HEK293 (cell line): ENCODE results near the gene CDK14.

ENCODE experiments used
- CTCF ChIA-PET: fragments of 350-600 bp; formaldehyde crosslinking; extraction: SDS; loops from one replicate; lab custom pipeline; 2021; ENCODE audit warnings: antibody characterized with exemption; lab: Yijun Ruan, JAX
- POLR2A ChIA-PET: fragments of 300-600 bp; formaldehyde crosslinking; extraction: SDS; loops from one replicate; lab custom pipeline; 2020; ENCODE audit warnings: antibody characterized with exemption, inconsistent platforms; lab: Yijun Ruan, JAX
- H3K27ac ChIP-seq: fragments of 200-500 bp; sonication (Bioruptor generic); 2 replicates; pipeline ENCODE4 v1.5.1; 2014; ENCODE audit warnings: low read depth, low read length, control low read depth, inconsistent platforms; ENCODE audit errors: extremely low read depth
- H3K36me3 ChIP-seq, 2 experiments: fragments of 200-500 bp in 1 of 2; sonication (Bioruptor generic) in 1 of 2; 1 replicate in 1 of 2; 2 replicates in 1 of 2; pipeline ENCODE4 v1.5.1; 2014 to 2017; ENCODE audit warnings: inconsistent platforms in 2 of 2, low read length in 2 of 2; ENCODE audit not compliant: control insufficient read depth in 2 of 2, insufficient read depth in 1 of 2
- H3K4me1 ChIP-seq: fragments of 200-500 bp; sonication (Bioruptor generic); 2 replicates; pipeline ENCODE4 v1.5.1; 2014; ENCODE audit warnings: mild to moderate bottlenecking, low read length, inconsistent platforms; ENCODE audit not compliant: control insufficient read depth, insufficient read depth
- H3K4me3 ChIP-seq: 2 replicates; pipeline ENCODE4 v1.5.1; 2011; ENCODE audit warnings: low read depth, mild to moderate bottlenecking, control low read depth, low read length, moderate library complexity
- H3K9me3 ChIP-seq: fragments of 200-500 bp; sonication (Bioruptor generic); 2 replicates; pipeline ENCODE4 v1.5.1; 2014; ENCODE audit warnings: low read depth, low read length, inconsistent platforms; ENCODE audit not compliant: control insufficient read depth, insufficient read depth
- MEIS1 ChIP-seq: sonication (generic); formaldehyde crosslinking; IDR thresholded peaks from 2 replicates; pipeline ENCODE4 v1.8.1; 2022; ENCODE audit warnings: missing genetic modification reagents, mild to moderate bottlenecking, borderline replicate concordance
- PRDM4 ChIP-seq: fragments of 450-650 bp; formaldehyde crosslinking; IDR thresholded peaks from 2 replicates; pipeline ENCODE4 v1.5.1; 2017; ENCODE audit warnings: missing biosample characterization, missing genetic modification characterization
- SCRT1 ChIP-seq: fragments of 450-650 bp; formaldehyde crosslinking; IDR thresholded peaks from 2 replicates; pipeline ENCODE4 v1.5.1; 2016; ENCODE audit warnings: missing biosample characterization, missing genetic modification characterization, borderline replicate concordance
- SP2 ChIP-seq: fragments of 450-650 bp; formaldehyde crosslinking; IDR thresholded peaks from 2 replicates; pipeline ENCODE4 v1.5.1; 2016; ENCODE audit warnings: missing biosample characterization, missing genetic modification characterization
- SP7 ChIP-seq: fragments of 450-650 bp; formaldehyde crosslinking; IDR thresholded peaks from 2 replicates; pipeline ENCODE4 v1.5.1; 2016; ENCODE audit warnings: missing biosample characterization, missing genetic modification characterization
- WT1 ChIP-seq: fragments of 450-650 bp; formaldehyde crosslinking; IDR thresholded peaks from 2 replicates; pipeline ENCODE4 v1.5.1; 2016; ENCODE audit warnings: missing biosample characterization, missing genetic modification characterization
- ZBTB21 ChIP-seq: fragments of 450-650 bp; formaldehyde crosslinking; IDR thresholded peaks from 2 replicates; pipeline ENCODE4 v1.5.1; 2017; ENCODE audit warnings: missing biosample characterization, missing genetic modification characterization
- ZNF140 ChIP-seq: fragments of 450-650 bp; formaldehyde crosslinking; IDR thresholded peaks from 2 replicates; pipeline ENCODE4 v1.5.1; 2016; ENCODE audit warnings: missing biosample characterization, missing genetic modification characterization
- ZNF155 ChIP-seq: fragments of 450-650 bp; formaldehyde crosslinking; IDR thresholded peaks from 2 replicates; pipeline ENCODE4 v1.5.1; 2016; ENCODE audit warnings: missing biosample characterization, missing genetic modification characterization
- ZNF214 ChIP-seq: fragments of 450-650 bp; formaldehyde crosslinking; IDR thresholded peaks from 2 replicates; pipeline ENCODE4 v1.5.1; 2017; ENCODE audit warnings: missing biosample characterization, mild to moderate bottlenecking, missing genetic modification characterization, borderline replicate concordance
- ZNF266 ChIP-seq: fragments of 450-650 bp; formaldehyde crosslinking; IDR thresholded peaks from 2 replicates; pipeline ENCODE4 v1.5.1; 2016; ENCODE audit warnings: missing biosample characterization, missing genetic modification characterization, low read depth
- ZNF335 ChIP-seq: fragments of 450-650 bp; formaldehyde crosslinking; conservative IDR thresholded peaks from 2 replicates; pipeline ENCODE4 v1.5.1; 2016; ENCODE audit warnings: missing biosample characterization, missing genetic modification characterization
- ZNF341 ChIP-seq: fragments of 450-650 bp; formaldehyde crosslinking; IDR thresholded peaks from 2 replicates; pipeline ENCODE4; 2016; ENCODE audit warnings: low read depth, missing biosample characterization, missing genetic modification characterization
- ZNF37A ChIP-seq: fragments of 450-650 bp; IDR thresholded peaks from 2 replicates; pipeline ENCODE4 v1.5.1; 2018; ENCODE audit warnings: missing biosample characterization, missing genetic modification characterization
- ZNF416 ChIP-seq: fragments of 450-650 bp; formaldehyde crosslinking; IDR thresholded peaks from 2 replicates; pipeline ENCODE4 v1.5.1; 2016; ENCODE audit warnings: missing biosample characterization, missing genetic modification characterization
- ZNF426 ChIP-seq: fragments of 450-650 bp; formaldehyde crosslinking; IDR thresholded peaks from 2 replicates; pipeline ENCODE4 v1.5.1; 2017; ENCODE audit warnings: missing biosample characterization, missing genetic modification characterization, mild to moderate bottlenecking, inconsistent platforms, moderate library complexity
- ZNF548 ChIP-seq: fragments of 450-650 bp; formaldehyde crosslinking; IDR thresholded peaks from 2 replicates; pipeline ENCODE4 v1.5.1; 2016; ENCODE audit warnings: missing biosample characterization, missing genetic modification characterization
- ZNF645 ChIP-seq: fragments of 450-650 bp; formaldehyde crosslinking; IDR thresholded peaks from 2 replicates; pipeline ENCODE4; 2016; ENCODE audit warnings: missing biosample characterization, missing genetic modification characterization
- ZNF670 ChIP-seq: fragments of 450-650 bp; formaldehyde crosslinking; IDR thresholded peaks from 2 replicates; pipeline ENCODE4 v1.5.1; 2016; ENCODE audit warnings: missing biosample characterization, missing genetic modification characterization, low read depth
- ZNF677 ChIP-seq: fragments of 450-650 bp; IDR thresholded peaks from 2 replicates; pipeline ENCODE4 v1.5.0; 2018; ENCODE audit warnings: missing biosample characterization, mild to moderate bottlenecking, missing genetic modification characterization, moderate library complexity
- ZNF785 ChIP-seq: fragments of 450-650 bp; formaldehyde crosslinking; IDR thresholded peaks from 2 replicates; pipeline ENCODE4 v1.5.1; 2016; ENCODE audit warnings: missing biosample characterization, missing genetic modification characterization
- ZSCAN16 ChIP-seq: fragments of 450-650 bp; formaldehyde crosslinking; IDR thresholded peaks from 2 replicates; pipeline ENCODE4 v1.5.1; 2016; ENCODE audit warnings: missing biosample characterization, missing genetic modification characterization
- TF ChIP-seq, protein P1 (sequence below): fragments of 450-650 bp; formaldehyde crosslinking; IDR thresholded peaks from 2 replicates; pipeline ENCODE4 v1.5.1; 2016; ENCODE audit warnings: missing biosample characterization, missing genetic modification characterization, borderline replicate concordance
- TF ChIP-seq, protein P2 (sequence below): fragments of 450-650 bp; formaldehyde crosslinking; IDR thresholded peaks from 2 replicates; pipeline ENCODE4 v1.5.1; 2016; ENCODE audit warnings: missing biosample characterization, missing genetic modification characterization, borderline replicate concordance

CDK14 gene

GRCh38 chr7:90984692-90985091 is 388.6 kb downstream of the CDK14 start:
- TF ChIP-seq ZNF785 (tag by site-specific recombination) (no peak), SP2 (tag by site-specific recombination) (no peak), ZNF677 (no peak), PRDM4 (tag by site-specific recombination) (no peak), ZNF341 (no peak), ZNF670 (tag by site-specific recombination) (no peak), ZBTB21 (tag by site-specific recombination) (no peak), MEIS1 (CRISPR knock-in tag) (no peak), ZSCAN16 (no peak), ZNF426 (no peak), ZNF214 (tag by site-specific recombination) (no peak), ZNF140 (tag by site-specific recombination) (no peak), ZNF416 (tag by site-specific recombination) (no peak)
- ChIA-PET CTCF (interaction anchor here (0.8 kb wide), 1 partner anchor 8 kb away, joined by 3 read pairs; no protein-coding TSS in a partner anchor), POLR2A (no interaction called here)
- H3K9me3 ChIP-seq: no peaks in the 10 kb centered on the region
- H3K4me1 ChIP-seq: no peaks in the 10 kb centered on the region
- no peak overlapping the region for H3K4me3 ChIP-seq
- no peaks in the 10 kb centered on the region for H3K36me3 ChIP-seq
- H3K27ac ChIP-seq: no peak overlapping the region

GRCh38 chr7:90988516-90988915 is 392.4 kb downstream of the CDK14 start:
- ChIA-PET POLR2A (no interaction called here), CTCF (interaction anchor here (0.5 kb wide), 1 partner anchor 1366 kb away, joined by 3 read pairs; no protein-coding TSS in a partner anchor)
- Histone ChIP-seq H3K9me3 (no peaks in the 10 kb centered on the region), H3K36me3 (no peaks in the 10 kb centered on the region)
- no peak for TF ChIP-seq SP7
- TF ChIP-seq ZNF335 (tag by site-specific recombination): no peak
- no peak for TF ChIP-seq ZNF155 (tag by site-specific recombination)
- no peak for TF ChIP-seq ZNF645 (tag by site-specific recombination)
- TF ChIP-seq ZNF785 (tag by site-specific recombination): no peak
- no peak for TF ChIP-seq WT1 (tag by site-specific recombination)
- TF ChIP-seq, all 188 proteins: peak for 0
- no peak overlapping the region for H3K4me3 ChIP-seq
- H3K4me1 ChIP-seq: no peaks in the 10 kb centered on the region
- no peak overlapping the region for H3K27ac ChIP-seq

GRCh38 chr7:90988996-90989765 is 393.1 kb downstream of the CDK14 start:
- Histone ChIP-seq H3K27ac (no peak overlapping the region), H3K4me1 (no peaks in the 10 kb centered on the region), H3K4me3 (no peak overlapping the region), H3K9me3 (no peaks in the 10 kb centered on the region), H3K36me3 (no peaks in the 10 kb centered on the region)
- CTCF ChIA-PET: no interaction called here
- POLR2A ChIA-PET: no interaction called here
- no peak for TF ChIP-seq ZBTB21 (tag by site-specific recombination)
- no peak for TF ChIP-seq SCRT1 (tag by site-specific recombination)
- TF ChIP-seq, protein P1, sequence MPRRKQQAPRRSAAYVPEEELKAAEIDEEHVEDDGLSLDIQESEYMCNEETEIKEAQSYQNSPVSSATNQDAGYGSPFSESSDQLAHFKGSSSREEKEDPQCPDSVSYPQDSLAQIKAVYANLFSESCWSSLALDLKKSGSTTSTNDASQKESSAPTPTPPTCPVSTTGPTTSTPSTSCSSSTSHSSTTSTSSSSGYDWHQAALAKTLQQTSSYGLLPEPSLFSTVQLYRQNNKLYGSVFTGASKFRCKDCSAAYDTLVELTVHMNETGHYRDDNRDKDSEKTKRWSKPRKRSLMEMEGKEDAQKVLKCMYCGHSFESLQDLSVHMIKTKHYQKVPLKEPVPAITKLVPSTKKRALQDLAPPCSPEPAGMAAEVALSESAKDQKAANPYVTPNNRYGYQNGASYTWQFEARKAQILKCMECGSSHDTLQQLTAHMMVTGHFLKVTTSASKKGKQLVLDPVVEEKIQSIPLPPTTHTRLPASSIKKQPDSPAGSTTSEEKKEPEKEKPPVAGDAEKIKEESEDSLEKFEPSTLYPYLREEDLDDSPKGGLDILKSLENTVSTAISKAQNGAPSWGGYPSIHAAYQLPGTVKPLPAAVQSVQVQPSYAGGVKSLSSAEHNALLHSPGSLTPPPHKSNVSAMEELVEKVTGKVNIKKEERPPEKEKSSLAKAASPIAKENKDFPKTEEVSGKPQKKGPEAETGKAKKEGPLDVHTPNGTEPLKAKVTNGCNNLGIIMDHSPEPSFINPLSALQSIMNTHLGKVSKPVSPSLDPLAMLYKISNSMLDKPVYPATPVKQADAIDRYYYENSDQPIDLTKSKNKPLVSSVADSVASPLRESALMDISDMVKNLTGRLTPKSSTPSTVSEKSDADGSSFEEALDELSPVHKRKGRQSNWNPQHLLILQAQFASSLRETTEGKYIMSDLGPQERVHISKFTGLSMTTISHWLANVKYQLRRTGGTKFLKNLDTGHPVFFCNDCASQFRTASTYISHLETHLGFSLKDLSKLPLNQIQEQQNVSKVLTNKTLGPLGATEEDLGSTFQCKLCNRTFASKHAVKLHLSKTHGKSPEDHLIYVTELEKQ (tag by site-specific recombination): no peak
- no peak for TF ChIP-seq ZNF266 (tag by site-specific recombination)
- TF ChIP-seq ZNF37A (tag by site-specific recombination): no peak
- TF ChIP-seq SP7: no peak
- TF ChIP-seq, protein P2, sequence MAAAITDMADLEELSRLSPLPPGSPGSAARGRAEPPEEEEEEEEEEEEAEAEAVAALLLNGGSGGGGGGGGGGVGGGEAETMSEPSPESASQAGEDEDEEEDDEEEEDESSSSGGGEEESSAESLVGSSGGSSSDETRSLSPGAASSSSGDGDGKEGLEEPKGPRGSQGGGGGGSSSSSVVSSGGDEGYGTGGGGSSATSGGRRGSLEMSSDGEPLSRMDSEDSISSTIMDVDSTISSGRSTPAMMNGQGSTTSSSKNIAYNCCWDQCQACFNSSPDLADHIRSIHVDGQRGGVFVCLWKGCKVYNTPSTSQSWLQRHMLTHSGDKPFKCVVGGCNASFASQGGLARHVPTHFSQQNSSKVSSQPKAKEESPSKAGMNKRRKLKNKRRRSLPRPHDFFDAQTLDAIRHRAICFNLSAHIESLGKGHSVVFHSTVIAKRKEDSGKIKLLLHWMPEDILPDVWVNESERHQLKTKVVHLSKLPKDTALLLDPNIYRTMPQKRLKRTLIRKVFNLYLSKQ: no peak
- TF ChIP-seq ZNF548: no peak
